GM21723 (cell line): ENCODE results near the gene NBEA.
A peak's percentile ranks its signal among the peaks of the same experiment; 100 is the strongest.

Source experiments
- ATAC-seq: cut with Tn5 transposase; IDR thresholded peaks from one replicate; pipeline ENCODE4 v1.9.1; 2021; ENCODE audit warnings: mild to moderate bottlenecking, moderate library complexity; ENCODE audit not compliant: unreplicated experiment

NBEA gene

DNA sequence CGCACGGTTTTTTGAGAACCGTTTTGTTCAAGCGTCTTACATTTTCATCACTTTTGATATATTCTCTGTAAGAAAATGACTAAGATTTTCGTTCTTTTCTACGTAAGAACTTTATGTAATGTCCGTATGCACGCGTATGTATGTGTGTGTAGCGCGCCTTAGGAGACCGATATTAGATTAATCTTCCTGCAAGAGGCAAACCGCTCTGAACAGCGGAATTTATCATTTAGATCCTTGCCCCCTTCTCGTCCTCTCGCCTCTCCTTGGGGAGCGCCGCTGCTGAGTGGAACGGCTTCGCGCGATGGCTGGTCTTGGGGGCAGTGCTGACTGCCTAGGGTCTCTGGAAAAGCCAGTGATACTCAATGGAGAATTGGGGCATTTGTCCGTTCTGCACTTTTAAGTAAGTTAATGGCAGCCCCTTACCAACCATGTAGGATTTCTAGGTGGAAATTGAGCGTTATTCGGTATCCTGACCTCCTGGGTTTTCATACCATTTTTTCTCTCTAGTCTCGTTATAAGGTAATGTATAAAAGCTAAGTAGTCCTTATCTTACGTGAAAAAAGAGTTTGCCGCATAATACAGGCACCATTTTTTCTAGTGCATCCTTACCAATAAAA, 529.7 kb downstream of the NBEA start:
- no peak for ATAC-seq

- no peak for ATAC-seq
Measured at GRCh38 chr13:35472323-35472881, 530.3 kb downstream of the NBEA start.

DNA sequence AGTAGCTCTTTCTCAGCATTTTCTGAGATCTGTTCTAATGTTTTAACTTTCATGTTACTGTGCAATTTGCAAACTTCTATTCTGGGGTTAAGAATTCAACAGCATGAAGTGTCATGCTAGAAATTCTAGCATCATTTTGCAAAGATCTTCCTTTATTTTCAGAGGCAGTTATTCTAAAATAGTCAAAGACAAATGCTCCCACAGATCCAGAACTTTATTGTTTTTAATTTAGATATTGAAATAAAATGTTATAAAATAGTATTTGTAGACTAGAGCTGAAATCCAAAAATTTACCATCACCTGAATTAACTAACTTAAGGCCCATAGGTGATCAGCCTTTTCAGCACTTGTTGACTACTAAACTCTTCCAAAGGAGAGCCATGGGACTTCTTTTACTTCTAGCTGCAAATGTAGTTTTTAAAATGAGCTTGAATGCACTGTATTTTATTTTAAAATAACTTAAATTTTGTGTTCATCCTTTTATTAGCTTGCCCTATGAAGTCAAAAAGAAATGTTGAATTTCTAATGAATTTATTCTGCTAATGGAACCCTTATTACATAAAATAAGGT, 531.2 kb downstream of the NBEA start:
- no peak for ATAC-seq

GRCh38 chr13:35473802-35474201, 531.7 kb downstream of the NBEA start:
- ATAC-seq, result no peak

DNA sequence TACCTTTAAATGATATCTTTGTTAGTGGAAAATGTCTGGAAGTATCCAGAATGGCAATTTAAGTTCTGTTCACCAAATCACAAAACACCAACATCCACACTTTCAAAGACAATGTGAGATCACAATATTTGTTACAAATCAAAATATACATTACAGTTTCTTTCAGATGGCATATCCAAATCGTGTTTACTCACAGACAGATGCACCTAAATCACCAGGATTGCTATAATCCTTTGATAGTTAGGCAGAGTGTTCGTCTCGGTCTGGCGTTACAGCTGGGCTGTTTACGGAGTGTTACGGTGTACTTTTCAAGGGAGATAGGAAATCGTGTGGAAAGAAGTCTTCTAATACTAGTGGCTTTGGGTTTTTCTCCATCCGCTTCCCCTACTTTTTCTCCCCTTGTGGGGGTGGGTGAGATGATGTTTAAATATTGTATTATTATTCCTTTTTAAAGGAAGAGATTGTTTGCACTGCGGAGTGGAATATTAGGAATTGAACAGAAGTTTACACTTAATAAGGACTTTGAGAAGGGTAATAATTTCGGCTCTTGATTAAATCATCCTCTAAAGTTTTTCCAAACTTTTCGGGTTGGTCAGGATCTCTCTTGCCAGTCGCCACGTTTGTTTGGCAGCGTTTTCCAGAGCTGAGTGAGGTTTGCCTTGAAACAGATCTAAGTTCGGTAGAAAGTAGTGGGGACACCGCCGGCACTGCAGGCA, 532.6 kb downstream of the NBEA start:
- ATAC-seq, result no peak

GRCh38 chr13:35475212-35475959, 533.3 kb downstream of the NBEA start:
- peak; percentile 42 for ATAC-seq

DNA sequence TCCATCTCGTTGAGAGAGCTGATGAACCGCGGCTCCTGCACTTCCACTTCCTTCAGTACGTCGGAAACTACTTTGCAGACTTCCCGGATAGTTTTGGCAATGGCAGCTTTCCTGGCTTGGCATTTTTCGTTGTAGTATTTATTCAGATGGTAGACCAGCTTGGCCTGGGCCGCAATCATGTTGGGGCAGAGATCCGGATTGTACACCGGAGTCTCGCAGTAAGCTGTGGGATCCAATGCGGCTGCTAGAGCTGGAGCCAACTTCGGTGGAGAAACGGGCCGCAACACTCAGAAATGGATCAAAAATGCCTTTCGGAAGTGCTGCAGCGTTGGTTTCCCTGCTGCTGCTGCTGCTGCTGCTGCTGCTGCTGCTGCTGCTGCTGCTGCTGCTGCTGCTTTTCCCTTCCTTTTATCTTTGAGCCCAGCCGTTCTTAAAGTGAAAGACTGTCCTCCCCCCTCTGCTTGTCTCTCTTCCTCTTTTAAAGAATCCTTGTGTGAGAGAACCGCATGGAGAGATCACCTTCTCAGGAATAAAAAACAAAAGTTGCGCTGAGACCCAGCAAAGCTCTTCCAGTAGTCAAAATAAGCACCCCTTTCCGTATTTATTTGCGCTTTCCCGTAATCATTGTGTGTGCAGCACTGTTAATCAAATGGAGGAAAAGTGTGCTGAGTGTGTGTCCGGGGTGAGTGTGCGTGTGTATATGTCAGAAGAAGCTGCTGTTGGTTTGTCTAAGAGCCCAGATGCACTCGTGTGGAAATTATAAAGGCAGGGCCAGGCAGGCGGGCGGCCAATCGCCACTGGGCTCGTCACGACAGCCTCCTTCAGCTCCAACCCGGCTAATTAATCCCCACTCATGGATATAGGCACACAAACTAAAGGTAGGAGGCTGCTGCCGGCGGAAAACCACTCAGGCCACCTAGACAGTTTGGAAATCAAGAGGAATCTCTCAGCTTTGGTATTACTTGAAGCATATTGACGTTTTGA, 534.2 kb downstream of the NBEA start, which contains the start of gene MAB21L1:
Gene MAB21L1 (minus strand): TSS at position 730 of the 984 bp plus-strand sequence. CDS start 551 bp downstream, at position 179.
- no peak for ATAC-seq

DNA sequence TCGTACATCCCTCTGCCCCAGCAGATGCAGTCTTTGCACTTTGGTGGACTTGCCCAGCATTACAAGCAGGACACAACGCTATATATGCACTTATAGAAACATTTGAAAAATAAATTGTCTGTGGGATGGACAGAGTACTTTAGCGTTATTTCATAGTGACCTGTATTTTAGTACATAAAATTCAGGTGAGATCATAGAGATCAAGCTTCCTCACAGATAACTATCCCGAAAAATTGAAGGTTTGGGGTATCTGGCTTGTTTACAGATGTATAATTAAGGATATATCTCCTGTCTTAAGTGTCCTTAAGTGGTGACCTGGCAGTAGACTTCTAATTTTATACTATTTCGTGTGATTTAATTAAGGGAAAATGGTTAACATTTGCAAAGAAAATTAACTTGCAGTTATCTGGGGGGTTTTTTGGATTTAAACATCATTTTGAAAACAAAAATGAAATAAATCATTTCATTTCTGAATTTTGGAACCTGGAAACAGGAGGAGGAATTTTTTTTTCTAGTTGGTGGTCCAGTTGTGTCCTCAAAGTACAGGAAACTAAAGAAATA, 535.4 kb downstream of the NBEA start:
- no peak for ATAC-seq

DNA sequence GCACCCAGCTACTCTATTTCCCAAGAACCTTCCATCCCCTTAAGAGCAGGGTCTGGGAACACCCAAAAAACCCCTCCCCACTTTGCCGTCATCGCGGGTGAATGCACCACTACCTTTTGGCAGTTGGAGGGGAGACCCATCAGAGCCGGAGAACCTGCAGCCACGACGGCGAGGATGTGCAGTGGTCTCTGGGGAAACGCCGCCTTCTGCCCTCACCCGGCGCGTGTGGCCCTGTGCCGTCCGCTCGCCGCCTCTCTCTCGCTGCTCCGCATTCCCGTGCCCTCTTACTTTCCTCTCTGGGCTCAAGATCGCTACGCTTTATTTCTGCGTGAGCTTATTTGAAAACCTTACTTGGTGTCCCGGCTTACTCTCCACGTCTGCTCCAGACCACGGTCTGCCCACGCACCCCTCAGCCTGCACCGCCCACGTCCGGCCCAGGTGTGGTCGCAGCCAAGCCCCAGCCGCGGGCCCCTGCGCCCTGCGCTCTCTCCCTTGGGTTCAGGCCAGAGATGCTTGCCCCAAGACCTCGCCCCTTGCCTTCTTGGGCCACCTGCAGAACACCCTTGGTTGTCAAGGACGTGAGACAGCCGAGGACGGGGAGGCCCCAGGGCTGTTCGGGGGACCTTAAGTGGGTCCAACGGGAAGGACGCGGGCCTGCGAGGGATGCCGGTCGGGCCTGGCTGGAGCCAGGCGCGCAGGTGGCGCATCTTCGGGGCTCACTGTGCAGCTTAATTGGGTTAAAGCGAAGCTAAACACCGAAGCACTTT, 536.4 kb downstream of the NBEA start:
- ATAC-seq, result no peak

DNA sequence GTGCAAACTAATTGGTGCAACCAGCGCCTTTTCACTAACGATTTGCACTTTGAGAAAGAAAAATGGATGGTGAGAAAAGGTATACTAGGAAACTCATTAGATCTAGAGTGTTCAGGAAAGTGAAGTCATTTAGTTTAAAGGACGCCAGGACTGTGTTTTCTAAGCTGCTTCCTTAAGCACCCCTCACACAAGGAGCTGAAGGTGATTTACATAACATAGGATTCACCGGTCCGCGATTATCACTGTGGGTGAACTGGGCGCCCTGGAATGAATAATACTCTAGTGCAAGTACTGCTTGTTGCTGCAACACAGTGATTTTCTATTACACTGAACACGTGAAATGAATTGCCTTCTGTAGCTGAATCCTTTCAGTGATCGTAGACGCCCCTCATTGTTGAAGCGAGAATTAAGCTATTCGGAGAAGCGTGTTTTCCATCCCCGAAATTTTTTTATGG, 537.0 kb downstream of the NBEA start:
- no peak for ATAC-seq

GRCh38 chr13:35479706-35480105, 537.6 kb downstream of the NBEA start:
- no peak for ATAC-seq

DNA sequence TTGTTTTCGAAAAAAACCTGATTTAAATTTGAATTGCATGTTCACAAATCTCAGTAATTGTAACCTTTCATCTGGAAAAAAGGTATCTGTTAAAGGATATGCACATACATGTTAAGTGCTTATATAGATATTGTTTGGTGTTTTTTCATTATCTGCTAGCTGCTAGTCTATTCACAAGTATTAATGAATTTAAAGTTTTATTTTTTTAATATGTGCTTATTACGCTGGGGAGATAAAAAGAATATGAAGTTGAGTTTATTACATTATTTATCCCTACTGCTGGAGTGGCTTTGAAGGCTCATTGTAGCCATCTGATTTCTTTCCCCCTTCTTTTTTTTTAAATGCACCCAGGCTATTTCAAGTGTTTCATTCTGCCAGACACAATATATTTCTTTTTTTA, 538.3 kb downstream of the NBEA start:
- no peak for ATAC-seq

DNA sequence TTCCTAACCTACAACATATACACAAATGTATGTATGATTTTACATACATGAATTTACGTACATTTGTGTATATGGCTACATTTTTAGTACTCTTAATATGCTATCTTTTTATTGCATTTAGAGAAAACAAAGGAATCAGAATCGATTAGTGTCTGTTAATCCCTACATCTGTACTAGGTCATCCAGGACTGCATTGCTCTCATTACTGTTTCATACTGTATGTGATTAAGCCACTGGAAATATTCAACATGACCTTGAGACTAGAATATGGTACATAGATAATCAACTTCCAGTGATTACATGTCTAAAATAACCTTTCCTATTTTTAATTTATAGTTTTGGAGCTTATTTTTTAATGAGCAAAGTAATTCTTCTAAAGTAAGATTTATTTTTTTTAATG, 539.7 kb downstream of the NBEA start:
- ATAC-seq, result no peak

GRCh38 chr13:35482527-35482926, 540.5 kb downstream of the NBEA start:
- no peak for ATAC-seq

GRCh38 chr13:35483761-35484160, 541.7 kb downstream of the NBEA start:
- ATAC-seq, result no peak

DNA sequence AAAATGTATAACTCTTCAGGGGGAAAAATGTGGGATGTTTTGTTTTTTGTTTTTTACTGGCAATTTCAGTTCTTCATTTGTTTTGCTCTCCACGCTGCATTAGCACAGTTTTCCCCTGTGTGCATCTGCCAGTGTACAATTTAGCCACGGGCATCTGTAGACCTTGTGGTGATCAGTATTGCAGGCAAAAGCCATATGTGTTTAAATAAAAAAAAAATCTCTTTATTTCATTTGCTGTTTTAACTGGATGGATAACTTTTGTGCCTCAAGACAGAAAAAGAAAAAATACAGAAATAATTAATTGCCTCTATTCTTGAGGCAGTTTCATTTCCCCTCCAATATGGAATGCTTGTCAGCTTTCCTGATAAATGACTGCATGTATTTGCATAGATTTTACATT, 542.3 kb downstream of the NBEA start:
- no peak for ATAC-seq

GRCh38 chr13:35485424-35485823, 543.4 kb downstream of the NBEA start:
- no peak for ATAC-seq

DNA sequence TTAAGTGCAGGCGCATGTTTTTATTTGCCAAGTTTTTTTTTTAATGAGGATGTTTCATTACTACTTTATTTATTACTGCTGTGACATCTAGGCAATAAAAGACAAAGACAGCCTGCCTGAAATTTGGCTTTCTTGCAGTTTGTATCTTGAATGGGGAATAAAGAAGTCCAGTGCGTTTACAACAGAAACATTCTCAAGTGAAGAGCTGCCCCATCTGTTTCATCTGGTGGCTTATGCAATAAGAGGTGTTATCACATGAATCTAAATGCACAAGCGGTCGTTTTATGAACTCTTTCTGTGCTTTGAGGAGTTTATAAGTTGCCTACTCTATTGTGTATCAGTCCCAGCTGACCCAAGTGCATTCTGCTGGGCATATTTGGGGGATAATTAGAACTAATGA, 547.0 kb downstream of the NBEA start:
- ATAC-seq, result no peak

DNA sequence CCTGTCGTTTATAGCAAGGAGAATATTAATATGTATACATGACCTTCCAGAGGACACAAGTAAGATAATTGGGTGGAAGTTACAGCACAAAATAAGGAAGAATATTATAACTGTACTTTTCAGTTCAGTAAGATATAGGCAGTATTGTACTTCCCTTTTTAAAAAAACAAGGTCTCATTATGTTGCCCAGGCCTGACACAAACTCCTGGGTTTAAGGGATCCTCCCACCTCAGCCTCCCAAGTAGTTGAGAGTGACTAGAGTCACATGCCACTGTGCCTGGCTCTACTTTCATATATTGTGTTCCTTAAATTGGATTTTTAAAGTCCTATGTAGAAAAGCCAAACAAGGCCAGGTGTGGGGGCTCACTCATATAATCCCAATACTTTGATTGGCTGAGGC, 553.9 kb downstream of the NBEA start:
- no peak for ATAC-seq
